GM03348 (cell line): ENCODE measurements around the gene MEGF9.
"Not testable (repeated sequence)": the region's sequence is repeated elsewhere in the genome, so short reads cannot be mapped to it uniquely, and the experiment has no call there.

ENCODE experiments used
- DNase-seq: peaks from one replicate; pipeline ENCODE4 v3.0.0; 2012; ENCODE audit warnings: low spot score

The MEGF9 gene

DNA sequence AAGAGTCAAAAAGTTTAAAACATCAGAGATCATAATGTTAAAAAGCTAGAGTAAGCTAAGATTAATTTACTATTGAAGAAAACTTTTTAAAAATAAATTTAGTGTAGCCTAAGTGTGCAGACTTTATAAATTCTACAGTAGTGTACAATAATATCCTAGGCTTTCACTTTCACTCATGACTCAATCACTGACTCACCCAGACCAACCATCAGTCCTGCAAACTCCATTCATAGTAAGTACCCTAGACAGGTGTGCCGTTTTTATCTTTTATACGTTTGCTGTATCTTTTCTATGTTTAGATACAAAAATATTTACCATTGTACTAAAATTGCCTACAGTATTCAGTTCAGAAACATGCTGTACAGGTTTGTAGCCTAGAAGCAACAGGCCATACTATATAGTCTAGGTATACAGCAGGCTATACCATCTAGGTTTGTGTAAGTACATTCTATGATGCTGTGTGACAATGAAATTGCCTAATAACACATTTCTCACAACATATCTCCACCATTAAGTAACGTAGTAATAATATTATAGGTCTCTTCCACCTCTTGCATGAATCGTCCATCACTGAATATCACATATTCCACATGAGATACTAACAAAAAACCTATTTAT is 59.2 kb downstream of the MEGF9 start:
- peak; percentile 10 for DNase-seq

DNA sequence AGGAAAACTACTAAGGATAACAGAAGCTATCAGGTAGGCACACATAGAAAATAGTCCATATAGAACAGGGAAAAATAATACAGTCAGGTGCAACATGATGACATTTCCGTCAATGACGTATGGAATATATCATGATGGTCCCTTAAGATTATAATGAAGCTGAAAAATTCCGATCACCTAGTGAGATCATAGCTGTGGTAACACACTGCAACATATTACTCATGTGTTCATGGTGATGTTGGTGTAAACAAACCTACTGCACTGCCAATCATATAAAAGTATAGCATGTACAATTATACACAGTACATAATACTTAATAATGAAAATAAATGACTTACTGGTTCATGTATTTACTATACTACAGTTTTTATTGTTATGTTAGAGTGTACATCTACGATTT is 60.0 kb downstream of the MEGF9 start:
- DNase-seq, result no peak

DNA sequence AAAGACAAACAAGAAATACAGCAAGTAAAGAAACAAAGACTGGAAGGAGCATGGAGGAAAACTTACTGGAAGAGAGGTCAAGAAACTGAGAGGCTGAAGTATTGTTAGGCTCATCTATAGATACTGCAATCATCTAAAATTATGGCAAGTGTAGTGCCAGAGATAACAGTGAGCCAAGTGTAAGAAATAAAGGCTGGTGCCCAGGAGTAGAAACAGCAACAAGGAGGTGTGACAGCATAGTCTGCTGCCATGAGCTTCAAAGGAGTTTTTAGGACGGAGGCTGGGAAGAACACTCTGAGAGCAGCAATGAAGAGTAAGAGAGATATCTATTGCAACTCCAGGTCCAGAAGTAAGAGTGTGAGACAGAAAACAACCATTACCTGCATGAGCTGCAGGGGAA is 60.5 kb downstream of the MEGF9 start:
- no peak for DNase-seq

DNA sequence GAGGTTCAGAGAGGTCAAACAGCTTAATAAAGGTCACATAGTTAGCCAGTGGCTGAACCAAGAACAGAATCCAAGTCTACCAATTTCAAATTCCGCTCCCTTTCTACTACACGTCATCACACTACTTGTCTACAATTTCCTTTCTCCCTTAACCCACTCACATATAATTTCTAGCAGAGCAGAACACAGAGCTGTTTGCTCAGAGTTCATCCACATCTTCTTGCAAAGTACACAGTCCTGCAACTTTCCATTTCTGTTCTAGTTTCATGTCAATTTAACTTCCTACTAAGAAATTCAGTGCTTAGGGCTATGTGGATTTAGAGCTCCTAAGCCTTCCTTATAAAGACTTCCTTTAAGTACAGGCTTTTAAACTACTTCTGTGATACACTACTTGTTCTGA is 61.3 kb downstream of the MEGF9 start:
- no peak for DNase-seq

DNA sequence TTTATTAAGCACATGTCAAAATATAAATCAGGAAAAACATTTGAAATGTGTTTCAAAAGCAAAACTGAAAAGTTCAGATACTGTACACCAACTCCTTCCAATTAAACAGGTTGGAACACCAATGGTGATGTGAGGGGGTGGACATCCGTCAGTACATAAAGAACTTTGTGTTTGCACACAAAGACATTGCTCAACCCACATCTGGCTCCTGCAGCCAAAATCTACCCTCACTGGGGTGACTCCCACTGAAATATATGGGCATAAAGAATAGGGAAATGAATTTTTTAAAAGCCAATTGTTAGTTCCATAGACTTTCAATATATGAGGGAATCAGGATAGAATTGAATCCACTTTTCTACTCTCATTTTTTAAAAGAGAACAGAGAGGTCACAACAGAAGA is 63.9 kb downstream of the MEGF9 start:
- DNase-seq, result no peak

DNA sequence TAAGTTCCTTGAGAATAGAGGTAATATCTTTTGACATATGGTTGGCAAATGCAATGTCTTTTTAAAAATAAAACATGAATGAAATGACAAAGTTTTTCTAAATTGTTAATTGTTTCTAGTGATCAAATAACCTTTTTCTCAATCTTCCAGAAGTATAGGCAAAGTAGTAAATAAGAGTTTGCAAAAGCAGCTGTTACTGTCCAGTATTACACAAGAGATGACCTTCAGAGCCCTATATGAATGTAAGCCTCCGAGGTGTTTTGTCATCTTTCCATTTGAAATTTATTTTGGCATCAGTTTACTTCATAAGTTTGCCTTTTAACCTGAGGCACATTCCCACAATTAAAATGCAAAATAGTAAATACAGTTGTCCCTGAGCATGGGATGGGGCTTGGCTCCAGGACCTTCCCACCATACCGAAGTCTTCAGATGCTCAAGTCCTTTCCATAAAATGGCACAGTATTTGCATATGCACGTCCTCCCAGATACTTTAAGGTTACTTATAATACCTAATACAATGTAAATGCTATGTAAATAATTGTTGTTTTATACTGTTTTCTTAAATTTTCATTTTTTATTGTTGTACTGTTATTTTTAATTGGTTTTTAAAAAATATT is 65.6 kb downstream of the MEGF9 start:
- DNase-seq, result no peak

DNA sequence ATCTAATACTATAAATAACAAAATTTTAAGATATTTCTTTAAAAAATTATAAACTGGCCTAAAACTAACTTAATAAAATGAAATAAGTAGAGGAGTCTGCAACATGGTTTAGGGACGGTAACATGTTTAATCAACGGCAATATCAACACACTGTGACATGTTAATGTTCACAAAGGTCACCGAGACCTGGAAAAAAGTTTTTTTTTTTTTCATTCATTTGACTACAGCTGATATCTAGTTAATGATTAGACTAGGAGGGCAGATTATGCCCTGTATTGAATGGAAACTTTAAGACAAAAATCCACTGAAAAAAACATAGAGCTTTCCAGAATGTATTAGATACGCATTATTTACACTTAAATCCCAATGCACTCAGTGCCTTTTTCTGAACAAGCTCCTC is 67.3 kb downstream of the MEGF9 start:
- DNase-seq, result no peak

DNA sequence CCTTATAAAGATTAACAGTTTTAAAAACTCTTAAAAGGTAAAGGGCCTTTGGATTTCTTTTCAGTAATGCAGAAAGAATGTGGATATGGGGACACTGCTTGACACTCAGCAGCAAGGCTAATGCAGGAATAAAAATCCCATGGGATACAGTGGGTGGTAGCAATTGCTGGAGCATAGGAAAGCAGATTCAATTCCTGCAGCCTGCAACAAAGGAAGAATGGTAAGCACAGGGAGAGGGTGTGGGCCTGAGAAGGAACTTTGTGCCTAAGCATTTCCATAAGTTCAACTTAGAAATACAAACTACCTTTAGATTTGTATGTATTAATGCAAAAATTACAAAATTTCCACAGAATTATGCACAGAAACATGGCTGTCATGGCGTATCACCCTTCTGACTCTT is 68.5 kb downstream of the MEGF9 start:
- no peak for DNase-seq

DNA sequence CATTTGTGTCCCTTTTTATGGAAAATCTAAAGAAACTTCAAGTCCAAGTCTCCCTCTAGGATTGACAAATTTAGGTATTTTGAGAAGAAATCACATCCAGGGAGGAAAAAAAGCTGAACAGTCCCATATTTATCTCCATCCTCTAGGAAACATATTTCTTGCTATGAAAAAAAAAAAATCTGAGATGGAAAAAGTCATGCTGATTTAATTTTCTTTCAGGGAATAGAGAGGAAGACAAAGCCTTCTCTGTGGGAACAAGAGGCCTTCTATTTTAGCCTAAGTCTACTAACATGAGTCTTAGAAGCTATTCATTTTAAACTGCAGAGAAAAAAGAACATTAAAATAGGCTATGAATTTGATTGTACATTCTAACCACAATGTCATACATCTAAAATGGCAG is 71.2 kb downstream of the MEGF9 start:
- DNase-seq, result no peak

DNA sequence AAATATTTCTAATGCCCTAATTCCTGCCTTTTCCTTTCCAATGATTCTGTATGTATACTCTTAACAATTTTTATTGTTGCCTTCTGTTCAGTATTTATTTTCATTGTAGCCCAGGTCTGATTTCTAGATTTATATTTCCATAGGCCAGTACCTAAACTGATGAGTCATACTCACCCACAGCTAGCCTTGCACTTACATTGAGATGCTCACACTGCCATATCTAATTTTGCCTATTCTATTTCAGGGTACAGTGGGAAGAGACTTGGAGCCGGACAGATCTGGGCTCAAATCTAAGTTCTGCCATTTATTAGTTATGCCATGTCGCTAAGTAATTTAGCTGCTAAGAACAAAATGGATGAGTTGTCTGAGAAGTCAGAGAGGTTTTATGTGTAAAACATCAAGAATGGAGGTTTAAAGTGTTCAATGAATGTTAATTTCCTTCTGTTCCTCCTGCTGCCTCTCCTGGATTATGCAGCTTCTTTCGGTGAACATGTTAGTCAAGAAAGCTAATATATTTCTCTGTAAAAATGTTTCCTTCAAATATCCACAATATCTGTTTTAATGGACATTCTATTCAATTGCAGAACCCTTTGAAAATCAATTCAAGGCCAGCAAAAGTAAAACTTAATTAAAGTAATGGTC is 72.0 kb downstream of the MEGF9 start:
- DNase-seq, result no peak

DNA sequence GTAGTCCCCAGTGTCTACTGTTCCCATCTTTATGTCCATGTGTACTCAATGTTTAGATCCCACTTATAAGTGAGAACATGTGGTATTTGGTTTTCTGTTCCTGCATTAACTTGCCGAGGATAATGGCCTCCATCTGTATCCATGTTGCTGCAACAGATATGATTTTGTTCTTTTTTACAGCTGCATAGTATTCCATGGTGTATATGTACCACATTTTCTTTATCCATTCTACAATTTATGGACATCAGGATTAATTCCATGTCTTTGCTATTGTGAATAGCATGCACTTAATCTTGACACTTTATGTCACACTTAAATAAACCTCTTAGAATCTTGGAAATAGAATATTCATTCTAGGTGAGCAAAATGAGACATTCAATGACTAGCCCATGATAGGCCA is 73.4 kb downstream of the MEGF9 start:
- DNase-seq, result not testable (repeated sequence)

DNA sequence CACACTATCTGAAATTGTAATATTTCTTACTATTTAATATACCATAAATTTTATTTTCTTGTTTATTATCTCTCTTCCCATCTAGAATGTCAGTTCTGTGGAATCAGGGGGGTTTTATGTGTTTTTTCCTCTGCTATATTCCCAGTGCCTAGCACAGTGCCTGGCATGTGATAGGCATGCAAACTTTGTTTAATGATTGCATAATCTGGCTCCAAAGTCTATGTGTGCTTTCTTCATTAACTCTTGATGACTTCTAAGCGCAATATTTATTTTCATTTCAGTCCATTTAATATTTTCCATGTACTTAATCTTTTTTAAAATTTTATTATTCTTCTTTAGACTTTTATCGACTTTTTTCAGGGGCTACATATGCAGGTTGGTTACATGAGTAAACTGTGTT is 73.9 kb downstream of the MEGF9 start:
- no peak for DNase-seq

DNA sequence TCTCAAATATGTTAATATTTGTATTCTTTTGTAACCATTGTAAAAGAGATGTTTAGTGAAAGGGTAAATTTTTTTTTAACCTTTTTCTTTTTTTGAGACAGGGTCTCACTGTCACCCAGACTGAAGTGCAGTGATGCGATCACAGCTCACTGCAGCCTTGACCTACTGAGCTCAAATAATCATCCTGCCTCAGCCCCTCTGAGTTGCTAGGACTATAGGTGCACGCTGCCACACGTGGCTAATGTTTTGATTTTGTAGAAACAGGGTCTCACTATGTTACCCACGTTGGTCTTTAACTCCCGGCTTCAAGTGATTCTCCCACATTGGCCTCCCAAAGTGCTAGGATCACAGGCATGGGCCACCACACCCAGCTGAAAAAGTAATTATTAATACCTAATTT is 76.4 kb downstream of the MEGF9 start:
- DNase-seq, result no peak

DNA sequence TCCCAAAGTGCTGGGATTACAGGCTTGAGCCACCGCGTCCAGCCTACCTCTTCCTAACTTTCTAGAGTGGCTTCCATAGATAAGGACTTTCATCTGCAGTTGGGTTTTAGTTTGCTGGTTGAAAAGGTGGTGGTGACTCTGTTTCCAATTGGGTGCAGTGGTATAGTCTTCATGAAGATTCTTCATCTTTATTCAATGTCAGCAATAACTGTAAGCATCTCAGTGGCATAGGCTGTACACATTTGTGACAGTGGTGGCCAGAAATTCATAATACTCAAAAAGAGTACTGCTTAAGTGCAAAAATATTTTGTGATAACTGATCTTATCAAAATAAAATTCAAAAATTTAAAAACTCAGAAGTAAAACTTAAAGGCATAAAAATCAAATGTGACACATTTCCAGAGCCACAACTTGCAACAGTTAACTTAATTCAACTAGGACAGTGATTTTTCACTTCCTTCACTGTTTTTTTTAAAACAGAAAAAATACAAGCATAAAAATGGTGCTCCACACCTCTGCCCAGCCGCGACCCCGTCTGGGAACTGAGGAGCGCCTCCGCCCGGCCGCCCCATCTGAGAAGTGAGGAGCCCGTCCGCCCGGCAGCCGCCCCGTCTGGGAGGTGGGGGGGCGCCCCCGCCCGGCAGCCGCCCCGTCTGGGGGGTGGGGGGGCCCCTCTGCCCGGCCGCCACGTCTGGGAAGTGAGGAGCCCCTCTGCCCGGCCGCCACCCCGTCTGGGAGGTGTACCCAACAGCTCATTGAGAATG is 77.9 kb downstream of the MEGF9 start:
- DNase-seq, result no peak

DNA sequence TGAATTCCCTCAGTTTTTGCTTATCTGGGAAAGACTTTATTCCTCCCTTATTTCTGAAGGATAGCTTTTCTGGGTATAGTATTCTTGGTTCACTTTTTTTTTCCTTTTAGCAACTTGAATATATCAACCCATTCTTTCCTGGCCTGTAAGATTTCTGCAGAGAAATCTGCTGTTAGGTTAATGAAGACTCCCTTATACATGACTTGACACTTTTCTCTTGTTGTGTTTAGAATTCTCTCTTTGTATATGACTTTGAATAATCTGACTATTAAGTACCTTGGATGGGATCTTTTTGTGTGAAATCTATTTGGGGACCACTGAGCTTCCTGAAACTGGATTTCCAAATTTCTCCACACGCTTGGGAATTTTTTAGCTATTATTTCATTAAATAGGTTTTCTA is 79.3 kb downstream of the MEGF9 start:
- DNase-seq, result no peak

DNA sequence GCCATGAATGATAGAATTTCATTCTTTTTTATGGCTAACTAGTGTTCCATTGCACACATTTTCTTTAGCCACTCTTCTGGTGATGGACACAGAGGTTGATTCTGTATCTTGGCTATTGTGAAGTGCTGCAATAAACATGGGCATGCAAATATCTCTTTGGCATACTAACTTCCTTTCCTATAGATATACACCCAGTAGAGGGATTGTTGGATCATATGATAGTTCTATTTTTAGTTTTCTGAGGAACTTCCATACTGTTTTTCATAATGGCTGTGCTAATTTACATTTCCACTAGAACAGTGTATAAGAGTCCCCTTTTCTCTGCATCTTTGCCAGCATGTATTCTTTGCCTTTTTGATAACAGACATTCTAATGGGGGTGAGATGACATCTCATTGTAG is 83.9 kb downstream of the MEGF9 start:
- DNase-seq, result no peak

DNA sequence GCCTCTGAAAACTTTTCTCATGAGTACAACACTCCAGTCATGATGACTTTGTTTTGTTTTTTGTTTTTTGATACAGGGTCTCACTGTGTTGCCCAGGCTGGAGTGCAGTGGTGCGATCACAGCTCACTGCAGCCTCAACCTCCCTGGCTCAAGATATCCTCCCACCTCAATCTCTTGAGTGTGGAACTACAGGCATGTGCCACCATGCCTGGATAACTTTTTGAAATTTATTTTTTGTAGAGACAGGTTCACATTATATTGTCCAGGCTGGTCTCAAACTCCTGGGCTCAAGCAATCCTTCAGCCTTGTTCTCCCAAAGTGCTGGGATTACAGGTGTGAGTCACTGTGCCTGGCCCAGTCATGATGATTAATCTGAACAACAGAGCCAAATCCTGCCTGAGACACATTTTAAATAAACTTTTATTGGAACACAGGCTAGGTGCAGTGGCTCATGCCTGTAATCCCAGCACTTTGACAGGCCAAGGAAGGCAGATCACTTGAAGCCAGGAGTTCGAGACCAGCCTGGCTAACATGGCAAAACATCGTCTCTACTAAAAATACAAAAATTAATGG is 85.3 kb downstream of the MEGF9 start:
- DNase-seq, result not testable (repeated sequence)

DNA sequence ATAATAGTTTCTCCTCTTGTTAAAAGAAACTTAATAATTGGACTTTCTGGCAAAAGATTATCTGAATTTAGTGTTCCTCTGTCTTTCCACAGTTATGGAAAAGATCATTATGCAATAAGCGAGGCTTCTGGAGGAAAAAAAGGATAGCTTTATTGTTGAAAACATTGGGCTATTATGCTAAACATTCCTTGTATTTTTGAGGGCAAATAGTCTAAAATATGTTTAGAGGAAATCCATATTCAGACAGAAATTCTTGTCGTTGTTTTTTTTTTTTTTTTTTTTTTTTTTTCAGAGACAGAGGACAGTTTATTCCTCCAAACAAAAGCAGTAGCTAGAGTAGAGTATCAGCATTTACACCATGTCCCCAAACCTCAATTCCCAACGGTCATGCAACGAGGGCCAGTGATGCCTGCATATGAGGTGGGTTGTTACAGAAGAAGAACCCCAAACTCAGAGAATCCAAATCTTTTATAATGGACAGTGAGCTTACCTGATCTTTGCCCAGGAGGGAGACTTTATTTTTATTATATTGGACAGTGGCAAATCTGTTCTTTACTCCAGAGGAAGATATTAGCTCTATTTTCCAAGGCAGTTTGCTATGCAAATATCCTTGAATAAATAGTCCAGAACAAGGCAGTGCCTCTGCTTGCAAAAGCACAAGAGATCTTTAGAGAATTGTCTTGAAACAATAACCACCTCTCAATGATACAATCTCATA is 85.9 kb downstream of the MEGF9 start:
- DNase-seq, result no peak

DNA sequence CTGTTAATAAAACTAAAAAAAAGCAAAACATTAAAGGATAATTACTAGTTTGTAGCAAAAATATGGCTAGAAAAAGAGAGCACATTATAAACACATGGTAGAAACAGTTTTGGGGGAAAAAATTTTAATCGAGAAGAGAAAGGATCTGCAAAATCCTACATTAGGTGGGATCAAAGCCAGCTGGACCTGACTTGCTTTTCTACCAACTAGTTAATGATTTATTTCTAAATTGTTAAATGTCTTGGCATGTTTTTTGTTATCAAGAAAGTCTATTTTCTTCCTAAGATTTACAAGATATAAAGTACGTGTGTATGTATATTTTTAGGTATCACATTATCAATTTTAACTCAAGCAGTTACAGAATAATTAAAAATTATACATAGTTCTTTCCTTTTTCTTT is 87.2 kb downstream of the MEGF9 start:
- DNase-seq, result no peak

DNA sequence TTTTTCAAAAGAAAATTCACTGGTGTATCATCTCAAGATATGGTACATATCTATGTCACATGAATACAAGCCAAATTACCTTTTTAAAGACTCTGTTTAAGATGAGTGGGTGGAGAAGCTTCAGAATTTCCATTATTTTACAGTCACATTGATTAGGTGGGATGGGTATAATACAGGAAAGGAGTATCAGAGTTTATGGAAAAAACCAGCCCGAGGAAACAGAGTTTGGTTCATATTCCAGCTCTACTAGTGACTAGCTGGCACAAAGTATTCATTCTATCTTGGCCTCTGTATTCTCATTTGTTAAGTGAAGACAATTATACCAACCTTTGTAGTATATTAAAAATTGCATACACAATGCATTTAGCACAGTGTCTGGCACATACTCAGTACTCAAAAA is 87.8 kb downstream of the MEGF9 start:
- DNase-seq, result no peak

DNA sequence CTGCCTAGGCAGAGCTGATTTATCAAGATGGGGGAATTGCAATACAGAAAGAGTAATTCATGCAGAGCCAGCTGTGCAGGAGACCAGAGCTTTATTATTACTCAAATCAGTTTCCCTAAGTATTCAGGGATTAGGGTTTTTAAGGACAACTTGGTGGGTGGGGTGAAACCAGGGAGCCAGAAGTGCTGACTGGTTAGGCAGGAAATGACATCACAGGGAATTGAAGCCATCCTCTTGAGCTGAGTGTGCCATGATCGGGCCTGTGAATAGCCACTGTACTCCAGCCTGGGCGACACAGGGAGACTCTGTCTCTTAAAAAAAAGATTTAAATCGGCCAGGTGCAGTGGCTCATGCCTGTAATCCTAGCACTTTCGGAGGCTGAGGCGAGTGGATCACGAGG is 89.0 kb downstream of the MEGF9 start:
- no peak for DNase-seq

DNA sequence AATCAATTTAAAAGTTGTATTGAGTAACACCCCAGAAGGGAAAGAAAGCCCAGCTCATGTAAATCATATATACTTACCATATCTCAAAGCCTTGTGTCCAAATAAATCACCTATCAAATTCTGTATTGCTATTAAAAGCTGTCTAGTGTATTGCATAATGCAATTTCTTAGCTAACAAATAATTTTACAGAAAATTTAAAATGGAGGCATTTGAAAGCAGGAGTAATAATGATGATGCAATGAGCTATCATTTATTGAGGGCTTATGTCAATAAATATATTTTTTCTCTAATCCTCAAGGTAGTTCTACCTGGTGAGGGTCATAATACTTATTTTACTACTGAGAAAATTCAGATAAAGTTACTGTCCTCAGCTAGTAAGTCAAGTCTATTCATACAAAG is 91.5 kb downstream of the MEGF9 start:
- no peak for DNase-seq
